Measurements from ENCODE around the gene SLC22A23.
A peak's percentile ranks its signal among the peaks of the same experiment; 100 is the strongest.

The SLC22A23 gene

DNA sequence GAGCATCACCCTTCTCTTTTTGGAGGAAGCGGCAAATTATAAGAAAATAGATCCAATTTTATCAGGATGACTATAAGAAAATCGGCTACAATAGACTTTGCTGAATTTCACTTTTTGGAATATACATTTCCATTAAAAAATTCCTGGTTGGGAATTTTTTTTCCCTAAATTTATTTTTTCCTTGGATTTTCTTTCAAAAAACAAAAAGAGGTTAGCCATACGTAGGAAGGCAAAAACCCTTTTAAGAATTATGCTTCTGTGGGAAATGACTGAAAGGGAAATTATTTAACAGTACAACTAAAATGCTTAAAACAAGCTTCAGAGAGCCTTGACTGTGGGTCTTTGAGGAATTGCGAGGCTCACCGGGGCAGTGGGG lies 86.9 kb downstream of the SLC22A23 start:
- DNase-seq (ENCODE audit: low spot score) = no peak

DNA sequence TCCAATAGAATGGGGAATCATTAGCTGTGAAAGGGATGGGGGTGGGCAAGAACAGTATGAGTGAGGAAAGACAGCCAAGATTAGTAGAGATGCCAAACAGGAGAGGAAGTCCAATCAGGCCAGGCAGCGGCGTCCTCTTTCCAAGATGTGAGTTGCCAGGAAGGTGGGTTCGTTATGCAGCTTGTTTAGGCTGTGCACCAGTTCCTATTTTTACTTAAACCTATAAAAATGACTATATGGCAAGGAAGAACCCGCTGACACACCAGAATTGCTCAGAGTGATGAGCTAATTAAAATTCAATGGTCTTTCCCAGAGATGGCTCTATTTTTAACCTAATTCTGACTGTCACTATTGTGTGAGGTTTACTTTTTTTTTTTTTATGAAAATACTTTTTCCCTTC lies 88.2 kb downstream of the SLC22A23 start:
- no peak for DNase-seq (ENCODE audit: low spot score)

DNA sequence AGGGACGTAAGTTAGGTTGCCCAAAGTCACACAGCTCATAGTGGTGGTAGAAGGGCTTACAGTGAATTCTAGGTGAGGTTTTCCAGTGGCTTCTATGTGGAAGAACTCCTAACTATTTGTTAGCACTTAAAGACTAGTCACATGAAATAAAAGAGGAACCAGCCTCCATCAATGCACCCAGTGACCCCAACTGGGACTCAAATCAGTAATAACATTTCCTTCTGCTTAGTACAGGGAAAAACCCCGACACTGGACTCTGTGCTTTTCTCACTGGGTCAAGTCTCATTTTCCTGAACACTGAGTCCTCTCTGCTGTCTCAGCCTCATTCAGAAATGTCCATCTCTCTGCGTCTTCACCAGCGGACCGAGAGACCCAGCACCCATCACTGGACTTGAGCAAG lies 89.2 kb downstream of the SLC22A23 start:
- no peak for DNase-seq (ENCODE audit: low spot score)

DNA sequence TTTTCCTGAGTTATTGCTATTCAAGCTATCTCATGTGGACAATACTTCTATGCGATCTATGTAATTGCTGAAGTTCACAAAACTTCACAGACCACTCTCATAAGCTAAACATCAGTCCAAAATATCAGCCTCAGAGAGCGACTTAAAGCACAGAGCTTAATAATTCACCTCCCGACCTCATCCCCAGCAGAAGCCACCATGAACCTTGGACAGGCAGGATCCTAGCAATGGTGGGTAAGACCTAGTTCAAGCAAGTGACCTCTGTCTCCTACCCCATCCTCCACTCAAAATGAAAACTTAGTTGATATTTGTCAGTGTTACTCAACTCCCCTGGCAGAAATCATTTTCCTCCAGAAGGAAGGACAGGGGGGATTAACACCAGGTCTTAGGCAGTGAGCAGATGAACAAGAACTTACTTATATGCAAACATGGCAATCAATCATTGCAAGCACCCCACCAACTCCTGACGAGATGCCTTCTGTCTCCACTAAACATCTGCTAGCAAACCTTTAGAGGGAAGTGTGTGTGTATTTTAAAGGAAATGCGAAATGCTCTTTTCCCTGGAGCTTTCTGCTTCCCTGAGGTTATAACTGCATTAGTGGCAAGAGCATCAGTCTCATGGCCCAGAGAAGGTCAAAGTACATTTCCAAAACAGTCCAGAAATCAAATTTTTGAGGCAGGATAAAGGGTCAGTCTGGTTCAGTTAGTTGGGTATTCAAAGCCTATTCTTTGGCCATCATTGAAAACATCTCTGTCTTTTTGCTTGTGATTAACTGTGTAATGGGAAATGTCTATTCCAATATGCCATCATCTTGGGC lies 90.0 kb downstream of the SLC22A23 start:
- no peak for DNase-seq (ENCODE audit: low spot score)

DNA sequence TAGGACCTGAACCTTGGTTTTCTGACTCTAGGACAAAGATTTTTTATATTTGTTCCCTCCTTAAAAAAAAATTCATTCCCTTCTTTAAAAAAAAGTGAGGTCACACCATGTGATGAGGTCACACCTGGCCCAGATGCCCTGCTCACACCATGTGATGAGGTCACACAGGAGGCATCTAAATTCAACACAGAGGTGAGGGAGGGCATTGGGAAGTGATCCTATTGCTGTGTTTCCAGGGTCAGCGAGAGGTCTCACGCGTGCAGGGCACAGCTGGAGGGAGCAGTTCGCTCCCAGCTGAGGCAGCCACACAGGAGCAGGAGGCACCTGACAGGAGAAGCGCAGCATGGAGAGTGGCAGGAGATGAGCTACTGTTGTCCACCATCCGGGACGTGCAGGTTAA lies 92.5 kb downstream of the SLC22A23 start:
- no peak for DNase-seq (ENCODE audit: low spot score)

DNA sequence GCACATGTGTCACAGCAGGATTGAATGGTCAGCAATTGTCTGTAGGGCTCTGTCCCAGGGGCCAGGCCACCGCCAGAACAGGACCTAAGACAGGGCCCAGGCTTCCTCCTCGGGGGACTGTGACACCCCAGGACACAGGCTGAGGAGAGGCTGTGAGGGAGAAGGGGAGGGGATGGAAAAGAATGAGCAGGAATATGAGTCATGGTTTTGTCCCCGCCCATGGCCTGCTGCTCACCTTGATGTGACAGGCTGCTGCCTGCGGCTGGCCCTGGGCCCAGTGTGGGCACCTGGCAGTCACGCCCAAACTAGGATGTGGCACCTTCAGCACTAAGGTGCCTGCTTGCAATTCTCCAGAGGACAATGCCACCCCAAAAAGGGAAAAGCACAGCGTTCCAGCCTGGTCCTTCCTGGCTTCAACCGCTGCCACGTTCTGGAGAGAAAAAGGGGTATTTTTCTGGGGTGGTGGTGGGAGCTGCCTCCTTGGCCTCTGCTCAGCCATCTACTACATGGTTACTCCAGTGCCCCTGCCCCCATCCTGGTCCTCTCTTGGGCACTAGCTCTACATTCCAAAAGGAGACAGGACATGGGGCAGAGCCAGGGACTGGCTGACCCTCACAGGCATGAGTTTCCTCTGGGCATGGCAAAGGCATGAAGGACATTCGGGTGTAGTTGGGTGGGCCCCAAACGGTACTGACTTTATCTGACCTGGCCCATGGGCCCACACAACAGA lies 93.4 kb downstream of the SLC22A23 start:
- DNase-seq (ENCODE audit: low spot score) = no peak

DNA sequence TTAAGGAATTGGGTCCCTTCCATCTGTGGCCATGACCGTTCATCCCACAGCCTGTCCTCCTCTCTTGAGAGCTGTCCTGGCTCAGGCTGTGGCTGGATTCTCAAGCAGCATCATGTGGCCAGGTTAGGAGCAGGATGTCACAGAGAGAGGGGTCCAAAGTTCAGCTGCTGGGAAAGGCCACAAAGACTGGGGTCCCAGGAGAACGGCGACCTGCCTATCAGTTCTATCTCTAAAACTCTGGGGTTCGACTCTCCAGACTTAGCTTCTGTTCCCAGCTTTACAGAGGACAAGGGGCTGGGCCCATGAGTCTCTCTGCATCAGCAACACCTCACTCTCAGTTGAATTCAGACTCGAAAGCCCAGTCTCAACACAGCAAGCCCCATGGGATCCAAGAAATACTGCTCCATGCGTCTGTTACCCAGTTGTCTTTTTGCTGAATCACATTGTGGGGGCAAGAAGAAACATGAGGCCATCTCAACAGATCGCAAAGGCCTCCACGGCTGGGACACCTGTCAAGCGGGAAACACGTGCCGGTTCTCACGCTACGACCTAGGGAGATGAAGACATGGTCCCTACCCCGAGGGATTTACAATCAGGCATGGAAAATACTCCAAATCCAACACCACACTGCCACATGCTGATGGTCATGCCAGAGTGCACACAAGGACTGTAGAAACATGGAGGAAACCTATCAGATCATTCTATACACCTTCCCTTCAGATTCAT lies 95.4 kb downstream of the SLC22A23 start:
- DNase-seq (ENCODE audit: low spot score) = no peak

DNA sequence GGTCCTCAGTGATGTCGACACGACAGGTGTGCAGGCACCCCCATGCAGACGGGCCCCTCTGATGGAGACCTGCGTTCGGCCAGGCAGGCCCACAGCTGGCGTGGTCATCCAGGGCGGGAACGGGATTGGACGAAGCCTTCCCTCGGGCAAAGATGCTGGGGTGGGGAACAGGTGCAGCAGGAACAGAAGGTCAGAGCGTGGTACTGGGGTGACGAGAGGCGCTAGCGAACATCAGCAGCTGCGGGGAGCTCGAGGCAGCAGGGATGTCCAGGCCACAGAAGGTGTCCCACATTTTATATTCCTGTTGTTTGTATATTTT lies 96.2 kb downstream of the SLC22A23 start:
- DNase-seq (ENCODE audit: low spot score) = no peak

DNA sequence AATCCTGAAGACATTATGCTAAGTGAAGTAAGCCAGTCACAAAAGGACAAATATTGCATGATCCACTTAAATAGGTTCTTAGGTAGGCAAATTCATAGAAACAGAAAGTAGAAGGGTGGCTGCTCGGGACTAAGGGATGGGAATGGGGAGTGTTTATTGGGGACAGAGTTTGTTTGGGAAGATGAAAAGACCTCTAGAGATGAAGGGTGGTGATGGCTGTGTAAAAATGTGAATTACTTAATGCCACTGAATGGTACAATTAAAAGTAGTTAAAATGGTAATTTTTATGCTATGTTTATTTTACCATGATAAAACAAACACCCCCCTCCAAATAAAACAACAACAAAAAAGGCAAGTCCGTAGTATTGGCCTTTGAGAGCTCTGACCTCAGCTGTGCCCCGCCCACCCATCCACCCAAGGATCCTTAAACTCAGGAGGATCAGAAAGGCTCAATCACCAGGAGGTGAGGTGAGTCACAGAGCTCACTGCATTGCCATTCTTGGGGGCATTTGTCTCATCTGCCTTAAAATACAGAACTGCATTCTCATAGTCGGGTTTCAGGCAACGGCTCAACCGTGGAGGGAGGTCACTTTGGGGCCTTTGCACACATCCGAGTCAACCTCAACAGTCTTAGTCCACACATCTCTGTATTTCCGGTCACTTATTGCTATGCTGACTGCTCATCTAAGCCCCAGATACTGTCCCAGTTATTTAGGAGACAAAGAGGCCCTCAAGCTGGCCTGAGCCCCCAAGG lies 96.7 kb downstream of the SLC22A23 start:
- DNase-seq (ENCODE audit: low spot score) = no peak

DNA sequence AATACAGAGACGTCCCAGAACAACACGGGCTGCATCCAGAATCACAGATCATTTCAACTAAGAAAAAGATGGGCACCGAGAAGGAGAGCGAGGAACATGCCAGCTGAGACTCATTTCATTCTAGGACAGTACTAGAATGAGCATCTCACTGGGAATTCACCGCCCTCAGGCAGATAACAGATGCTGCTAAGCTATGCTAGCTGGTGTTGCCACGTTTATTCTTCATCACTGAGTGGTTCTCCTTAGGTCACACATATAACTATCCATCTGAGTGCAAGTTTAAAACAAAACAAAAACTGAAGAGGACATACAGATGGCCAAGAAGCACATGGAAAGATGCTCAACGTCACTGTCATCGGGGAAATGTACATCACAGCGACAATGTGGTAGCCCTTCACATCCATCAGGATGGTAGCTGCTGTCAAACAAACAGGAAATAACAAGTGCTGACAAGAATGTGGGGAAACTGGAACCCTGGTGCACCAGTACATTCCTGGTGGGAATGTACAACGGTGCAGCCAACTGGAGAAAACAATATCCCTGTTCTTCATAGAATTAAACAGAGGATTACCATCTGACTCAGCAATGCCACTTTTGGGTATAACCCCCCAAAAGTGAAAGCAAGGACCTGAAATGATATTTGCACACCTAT lies 97.6 kb downstream of the SLC22A23 start:
- no peak for DNase-seq (ENCODE audit: low spot score)

DNA sequence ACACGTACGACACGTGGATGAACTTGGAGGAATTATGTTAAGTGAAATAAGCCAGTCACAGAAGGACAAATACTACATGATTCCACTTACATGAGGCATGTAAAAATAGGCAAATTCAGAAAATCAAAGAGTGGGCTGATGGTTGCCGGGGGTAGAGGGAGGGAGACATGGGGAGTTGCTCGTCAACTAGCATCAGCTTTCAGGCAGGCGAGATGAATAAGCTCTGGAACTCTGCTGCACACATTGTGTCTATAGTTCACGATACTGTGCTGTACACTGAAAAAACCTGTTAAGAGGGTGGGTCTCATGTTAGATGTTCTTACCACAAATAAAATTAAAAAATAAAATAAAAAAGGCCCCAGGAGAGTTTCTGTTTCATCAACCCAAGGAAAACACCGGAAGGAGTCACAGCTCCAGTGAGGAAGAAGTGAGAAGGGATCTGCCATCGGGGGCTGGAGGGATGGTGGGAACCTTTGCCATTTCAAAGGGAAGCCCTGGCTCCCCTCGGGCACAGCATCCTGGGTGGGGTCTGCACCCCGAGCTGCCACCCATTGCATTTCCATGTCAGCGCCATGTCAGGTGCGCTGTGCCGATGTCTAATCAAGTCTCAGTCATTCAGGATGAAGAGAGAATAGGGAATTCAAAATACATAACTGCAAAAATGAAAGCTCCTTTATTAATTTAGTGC lies 98.3 kb downstream of the SLC22A23 start:
- DNase-seq (ENCODE audit: low spot score) = no peak

DNA sequence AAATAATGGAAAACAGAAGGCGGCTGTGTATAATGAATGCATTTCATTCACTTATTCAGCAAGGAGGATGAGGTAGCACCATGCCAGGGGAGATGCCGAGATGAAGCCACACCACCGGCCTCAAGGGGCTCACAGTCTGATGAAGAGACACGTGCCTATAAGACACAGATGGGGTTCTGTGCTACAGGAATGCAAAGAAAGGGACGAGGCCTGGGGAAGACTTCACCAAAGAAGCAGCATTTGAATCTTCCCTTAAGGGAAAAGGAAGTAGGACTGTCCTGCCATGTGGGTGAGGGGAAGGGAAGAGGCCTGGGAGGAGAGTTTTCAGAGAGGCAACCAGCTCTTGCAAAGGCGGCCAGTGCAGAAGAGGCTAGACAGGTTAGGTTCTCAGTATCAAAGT lies 99.2 kb downstream of the SLC22A23 start:
- DNase-seq (ENCODE audit: low spot score) = no peak

DNA sequence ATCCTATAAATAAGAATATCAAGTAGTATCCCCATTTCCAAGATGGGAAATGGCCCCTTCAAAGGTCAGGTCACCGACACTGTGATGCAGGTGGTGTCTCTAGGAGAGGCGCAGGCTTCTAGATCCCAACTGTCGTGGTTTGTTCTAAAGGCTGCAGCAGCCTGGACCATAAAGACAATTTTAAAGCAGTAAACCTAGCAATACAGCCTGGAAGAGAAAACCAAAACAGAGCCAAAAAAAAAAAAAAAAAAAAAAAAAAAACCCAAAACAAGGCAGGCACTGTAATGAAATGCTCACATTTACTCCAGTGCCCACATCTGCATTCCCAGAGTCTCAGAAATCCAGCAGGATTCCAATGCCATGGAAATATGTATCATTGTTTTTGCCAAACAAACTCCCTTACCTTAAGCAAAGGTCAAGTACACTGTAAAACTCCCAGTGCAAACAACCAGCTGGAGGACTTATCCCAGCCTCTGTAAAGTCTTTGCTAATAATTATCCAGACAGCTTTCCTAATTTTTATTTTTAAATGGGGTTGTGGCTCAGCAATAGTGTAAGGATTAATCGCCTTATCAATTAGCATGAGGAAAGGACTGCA lies 99.9 kb downstream of the SLC22A23 start:
- no peak for DNase-seq (ENCODE audit: low spot score)

DNA sequence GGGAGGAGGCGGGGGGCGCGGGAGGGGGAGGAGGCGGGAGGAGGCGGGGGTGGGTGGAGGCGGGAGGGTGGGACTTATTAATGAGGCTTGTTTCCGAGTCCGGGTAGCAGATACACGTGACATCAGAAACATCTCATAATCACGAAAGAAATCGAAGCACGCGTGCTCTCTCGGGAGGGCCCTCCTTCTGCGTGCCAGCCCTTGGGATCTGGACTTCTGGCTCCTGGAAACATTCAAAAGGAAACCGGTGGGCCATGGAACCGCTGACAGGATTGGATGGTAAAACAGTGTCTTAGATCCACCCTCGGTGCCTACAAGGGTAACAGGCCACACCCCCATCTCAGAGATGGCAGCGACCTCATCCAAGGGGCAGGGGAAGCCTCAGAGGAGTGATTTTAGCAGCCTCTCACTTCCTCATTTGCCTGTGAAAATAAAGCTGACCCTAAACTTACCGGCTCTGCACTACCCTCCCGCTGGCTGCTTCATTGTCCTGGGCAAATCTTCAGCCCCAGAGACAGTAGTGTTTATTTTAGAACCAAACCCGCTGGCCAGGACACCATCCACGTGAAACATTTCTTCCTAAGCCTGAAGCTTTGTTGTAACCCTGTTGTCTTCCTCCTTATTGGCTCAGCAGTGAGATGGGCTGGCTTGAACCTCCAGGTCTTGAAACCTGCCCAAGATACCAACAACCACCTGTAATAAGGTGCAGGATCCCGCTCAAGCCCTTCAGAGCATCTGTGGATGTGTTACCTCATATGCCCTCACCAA lies 100.6 kb downstream of the SLC22A23 start:
- peak; percentile 93 for DNase-seq (ENCODE audit: low spot score)

DNA sequence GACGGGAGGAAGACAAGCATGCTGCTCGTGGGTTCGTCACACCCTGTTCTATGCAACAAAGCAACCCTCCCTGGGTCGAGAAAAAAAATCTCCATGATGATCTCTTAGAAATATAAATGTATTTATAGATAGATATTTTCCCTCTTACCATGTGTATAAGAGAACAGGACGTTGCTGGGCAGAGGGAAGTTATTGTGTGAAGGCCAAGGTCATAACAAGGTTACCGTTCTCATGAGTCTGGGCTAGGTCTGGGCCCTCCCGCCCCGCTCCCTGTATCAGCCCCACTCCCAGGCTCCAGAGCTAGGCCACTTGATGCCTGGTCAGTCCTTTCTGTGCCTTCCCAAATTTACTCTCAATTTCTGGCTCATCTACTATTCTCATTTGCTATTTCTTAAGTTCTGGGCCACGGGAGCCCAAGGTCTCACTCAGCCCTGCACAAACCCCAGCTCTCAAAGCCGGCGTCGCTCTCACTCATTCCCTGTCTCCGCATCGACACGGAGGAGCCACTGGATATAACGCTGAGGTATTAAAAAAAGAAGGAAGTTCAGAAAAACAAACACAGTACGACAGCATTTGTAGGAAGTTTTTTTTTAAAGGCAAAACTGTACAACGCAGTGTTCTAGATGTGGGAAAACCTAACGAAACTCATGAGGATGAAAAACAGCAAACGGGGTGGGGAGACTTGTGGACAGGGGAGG lies 101.3 kb downstream of the SLC22A23 start:
- DNase-seq (ENCODE audit: low spot score) = peak; percentile 80

DNA sequence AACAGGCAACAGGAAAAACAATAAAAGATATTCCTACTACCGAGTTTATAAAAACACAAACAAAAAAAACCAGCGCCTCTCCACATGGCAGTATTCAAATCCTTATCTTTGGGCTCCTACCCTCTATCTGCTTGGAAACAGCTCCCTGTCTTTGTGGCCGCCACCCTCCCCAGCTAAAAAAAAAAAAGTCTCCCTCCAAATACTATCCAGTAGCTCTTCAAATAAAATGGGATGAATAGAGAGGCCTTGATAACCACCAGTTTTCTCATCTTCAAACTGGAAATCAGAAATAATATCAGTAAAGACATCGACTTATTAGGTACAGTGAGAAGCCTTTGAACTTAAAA lies 101.9 kb downstream of the SLC22A23 start:
- DNase-seq (ENCODE audit: low spot score) = no peak

DNA sequence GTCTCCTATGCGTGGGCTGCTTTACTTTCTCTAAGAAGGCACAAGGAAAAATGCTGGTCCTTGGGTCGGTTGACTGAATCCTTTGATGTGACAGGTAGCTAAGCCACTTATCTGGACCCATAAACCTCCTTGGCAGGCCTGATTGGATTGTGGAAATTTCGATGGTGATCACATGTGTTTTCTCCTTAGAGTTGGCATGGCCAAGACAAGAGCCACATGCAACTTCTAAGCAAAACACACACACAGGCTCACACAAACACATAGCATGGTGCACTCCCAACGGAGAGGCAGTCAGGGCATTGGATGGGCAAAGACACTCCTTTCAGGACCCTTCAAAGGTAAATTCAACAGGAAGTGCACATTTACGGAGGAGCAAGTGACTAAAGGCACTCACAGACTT lies 102.9 kb downstream of the SLC22A23 start:
- DNase-seq (ENCODE audit: low spot score) = no peak

DNA sequence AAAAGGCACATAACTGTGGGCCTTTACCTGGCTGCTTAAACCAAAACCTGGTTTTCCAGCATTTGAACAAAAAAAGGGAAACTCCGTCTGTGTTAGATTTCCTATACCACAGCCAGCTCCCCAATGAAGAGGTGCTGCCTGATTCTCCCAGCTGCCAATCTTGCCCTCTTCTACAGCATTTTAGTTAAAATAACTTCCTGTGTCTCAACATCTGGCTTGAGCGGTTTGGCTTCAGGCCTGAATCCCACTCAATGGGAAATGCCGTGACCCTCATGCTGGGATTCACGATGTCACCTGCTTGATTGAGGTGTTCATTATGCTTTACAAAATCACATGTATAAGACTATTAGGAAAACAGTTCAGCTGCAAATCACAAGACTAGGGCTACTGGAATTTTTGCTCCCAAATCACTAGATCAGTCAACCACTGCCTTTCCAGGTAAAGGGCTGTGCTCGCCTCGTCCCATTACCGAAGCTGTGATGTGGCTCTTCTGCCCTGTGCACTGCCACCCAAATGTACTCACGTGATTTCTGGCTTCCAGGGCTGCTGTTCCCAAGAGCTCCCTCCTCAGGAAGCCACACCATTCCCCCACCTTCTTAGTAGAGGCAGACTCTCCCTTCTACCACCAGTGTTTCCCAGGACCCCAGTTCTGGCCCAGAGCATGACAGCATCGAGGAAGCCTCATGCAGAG lies 103.5 kb downstream of the SLC22A23 start:
- DNase-seq (ENCODE audit: low spot score) = no peak

DNA sequence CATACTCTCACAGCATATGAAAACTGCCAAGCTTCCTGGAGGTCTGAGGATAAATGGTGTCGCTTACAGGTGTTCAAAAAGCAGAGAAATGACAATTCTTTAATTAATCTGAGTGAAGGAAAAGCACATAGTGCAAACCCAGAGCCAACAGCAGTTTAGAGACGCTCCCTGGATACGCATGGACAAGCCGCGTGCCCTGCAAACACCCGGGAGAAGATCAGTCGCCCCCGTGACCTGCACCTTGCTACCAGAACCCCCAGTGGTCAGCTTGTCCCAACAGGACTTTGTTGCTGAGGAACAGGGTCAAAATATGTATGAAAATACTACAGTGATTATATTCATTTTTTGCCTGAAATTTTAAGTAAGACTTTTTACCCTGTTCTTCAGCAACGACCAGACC lies 104.2 kb downstream of the SLC22A23 start:
- no peak for DNase-seq (ENCODE audit: low spot score)
